GM18907 (cell line): Measurements from ENCODE around the gene SREBF2.

ENCODE experiments used
- ATAC-seq: cut with Tn5 transposase; IDR thresholded peaks from one replicate; pipeline ENCODE4 v1.9.1; 2021; ENCODE audit warnings: mild to moderate bottlenecking, moderate library complexity; ENCODE audit not compliant: unreplicated experiment

SREBF2 gene

DNA sequence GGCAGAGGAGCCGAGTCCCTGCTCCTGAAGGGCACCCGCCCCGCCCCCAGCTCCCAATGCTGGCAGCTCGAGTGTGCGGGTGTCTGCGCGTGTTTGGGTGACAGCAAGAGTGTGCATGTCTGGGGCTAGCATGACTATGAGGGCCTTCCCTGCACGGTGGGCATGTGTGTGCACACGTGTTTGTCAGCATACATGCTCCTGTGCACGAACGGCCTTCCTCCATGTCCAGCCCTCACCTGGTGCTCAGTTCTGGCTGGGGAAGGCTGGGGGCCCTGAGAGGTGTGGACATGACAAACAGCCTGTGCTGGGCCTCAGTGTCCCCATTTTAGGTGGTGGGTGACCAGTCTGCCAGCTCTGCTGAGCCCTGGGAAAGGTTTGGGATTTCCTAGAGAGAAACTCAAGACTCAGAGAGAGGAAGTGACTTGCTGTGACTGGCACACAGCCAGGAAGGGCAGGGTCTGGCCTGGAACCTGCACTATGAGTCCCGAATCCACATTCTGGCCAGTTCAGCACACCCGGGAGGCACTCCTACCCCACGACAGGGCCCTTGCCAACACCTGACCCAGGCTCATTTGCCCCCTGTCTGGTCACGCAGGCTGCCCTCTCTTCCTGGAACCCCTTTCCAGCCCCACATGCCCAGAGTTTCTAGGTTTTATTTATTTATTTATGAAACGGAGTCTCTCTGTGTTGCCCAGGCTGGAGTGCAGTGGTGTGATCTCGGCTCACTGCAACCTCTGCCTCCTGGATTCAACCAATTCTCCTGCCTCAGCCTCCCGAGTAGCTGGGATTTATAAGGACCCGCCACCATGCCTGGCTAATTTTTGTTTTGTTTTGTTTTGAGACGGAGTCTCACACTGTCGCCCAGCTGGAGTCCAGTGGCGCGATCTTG, 85.2 kb downstream of the SREBF2 start:
- no peak for ATAC-seq

DNA sequence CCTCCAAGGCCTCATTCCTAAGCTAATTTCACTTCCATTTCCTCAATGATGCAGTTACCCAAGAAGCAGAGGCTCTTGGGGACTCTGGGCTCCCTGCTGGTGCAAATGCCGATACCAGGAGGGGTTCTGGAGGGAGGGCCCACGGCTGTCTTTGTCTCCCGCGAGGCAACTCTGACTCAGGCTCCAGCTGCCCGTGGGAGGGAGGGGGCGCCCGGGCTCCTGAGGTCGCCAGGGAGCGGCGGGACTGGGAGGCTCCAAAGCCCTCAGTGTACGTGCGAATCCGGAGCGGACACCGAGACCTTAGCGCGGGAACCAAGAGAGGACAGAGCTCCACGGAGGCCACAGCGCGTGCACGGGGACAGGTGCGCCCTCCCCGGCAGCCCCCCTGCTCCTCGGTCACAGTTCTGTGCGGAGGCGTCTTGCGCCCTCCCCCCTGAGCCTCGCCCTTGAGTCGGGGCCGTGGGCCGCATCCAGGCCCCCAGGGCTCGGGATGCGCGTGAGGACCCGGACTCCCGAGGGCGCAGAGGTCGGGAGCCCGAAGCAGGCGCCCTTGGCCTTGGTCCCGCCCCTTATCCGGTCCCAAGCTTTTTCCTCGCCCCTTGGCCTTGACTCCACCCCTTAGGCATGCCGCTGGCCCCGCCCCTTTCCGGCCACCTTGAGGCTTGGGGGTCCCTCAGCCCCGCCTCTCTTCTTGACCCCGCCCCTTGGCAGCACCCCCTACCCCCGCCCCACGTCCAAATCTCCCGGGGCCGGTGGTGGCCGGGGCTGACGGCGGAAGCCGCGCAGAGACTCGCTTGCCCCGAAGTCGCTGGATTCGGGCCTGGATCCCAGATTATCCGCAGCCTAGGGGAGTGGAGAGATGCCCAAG, 86.7 kb downstream of the SREBF2 start:
- ATAC-seq = peak; percentile 56

DNA sequence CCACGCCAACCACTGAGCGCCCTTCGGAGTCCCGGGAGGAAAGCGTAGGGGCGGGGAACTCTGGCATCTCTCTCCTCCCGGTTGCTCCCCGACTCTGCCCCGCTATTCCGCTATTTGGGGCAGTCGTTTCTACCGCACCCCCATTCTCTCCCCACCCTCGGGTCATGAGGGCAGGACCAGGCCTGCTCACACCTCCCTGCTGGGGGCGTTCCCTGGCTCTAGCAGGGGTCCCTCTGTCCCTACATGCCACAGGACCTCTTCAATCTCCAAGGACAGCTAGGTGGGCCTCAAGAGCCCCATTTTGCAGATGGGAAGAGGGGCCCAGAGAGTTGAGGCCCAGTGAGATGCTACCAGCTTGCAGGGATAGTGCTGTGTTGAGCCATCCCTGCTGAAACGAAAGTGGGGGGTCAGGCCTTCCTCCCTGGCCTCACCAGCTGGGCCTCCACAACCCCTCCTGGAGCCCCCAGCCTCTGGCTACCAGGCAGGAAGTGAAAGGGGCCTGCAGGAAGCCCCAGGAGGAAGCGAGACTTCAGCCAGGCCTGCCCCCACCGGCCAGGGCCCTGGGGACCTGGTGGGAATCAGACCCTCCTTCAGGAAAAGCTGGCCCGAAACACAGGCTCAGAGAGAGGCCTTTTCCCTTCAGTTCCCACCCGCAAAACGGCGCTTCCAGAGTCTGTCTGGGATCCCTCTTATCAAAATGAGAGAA, 87.5 kb downstream of the SREBF2 start:
- peak; percentile 21 for ATAC-seq

DNA sequence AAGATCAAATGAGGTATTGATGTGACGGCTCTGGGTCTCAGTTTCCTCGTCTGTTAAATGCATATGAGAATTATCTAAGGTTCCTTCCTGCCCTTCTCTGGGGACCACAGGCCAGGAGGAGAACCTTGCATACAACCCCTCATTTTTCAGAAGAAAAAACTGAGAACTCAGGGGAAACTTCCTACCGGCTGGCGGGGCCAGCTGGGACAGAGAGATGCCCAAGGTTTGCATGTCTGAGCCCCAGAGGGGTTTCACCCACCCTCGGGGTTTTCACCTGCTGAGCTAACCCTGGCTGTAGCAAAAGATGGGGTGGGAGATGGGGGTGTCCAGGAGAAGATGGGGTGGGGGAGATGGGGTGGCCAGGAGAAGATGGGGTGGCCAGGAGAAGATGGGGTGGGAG, 89.4 kb downstream of the SREBF2 start:
- ATAC-seq = no peak

DNA sequence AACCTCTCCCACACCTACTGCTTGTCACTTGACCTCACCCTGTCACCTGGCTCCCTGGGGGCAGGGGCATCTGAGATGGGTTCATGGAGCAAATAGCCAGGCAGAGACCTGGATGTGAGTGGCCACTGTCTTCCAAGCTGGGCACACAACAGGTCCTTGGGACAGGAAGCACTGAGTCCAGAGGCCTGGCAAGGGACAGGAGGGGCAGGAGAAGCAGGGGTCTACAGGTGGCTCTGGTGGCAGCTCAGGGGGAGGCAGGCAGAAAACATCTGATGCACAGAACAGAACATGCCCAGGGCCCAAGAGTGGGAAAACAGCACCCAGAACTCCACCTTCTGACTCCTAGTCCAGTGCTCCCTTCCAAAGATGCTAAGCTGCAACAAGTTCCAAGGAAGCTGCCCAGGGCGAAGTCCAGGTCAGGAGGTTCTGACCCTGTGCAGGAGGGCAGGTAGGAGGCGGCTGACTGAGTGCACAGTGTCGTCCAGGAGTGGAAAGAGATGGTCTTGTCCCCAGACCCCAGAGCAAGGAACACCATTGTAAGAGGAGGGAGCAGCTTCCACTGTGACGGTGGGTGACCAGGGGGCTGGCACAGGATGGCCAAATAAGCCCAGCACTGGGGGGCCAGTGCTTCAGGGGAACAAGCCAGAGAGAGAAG, 90.2 kb downstream of the SREBF2 start:
- no peak for ATAC-seq

DNA sequence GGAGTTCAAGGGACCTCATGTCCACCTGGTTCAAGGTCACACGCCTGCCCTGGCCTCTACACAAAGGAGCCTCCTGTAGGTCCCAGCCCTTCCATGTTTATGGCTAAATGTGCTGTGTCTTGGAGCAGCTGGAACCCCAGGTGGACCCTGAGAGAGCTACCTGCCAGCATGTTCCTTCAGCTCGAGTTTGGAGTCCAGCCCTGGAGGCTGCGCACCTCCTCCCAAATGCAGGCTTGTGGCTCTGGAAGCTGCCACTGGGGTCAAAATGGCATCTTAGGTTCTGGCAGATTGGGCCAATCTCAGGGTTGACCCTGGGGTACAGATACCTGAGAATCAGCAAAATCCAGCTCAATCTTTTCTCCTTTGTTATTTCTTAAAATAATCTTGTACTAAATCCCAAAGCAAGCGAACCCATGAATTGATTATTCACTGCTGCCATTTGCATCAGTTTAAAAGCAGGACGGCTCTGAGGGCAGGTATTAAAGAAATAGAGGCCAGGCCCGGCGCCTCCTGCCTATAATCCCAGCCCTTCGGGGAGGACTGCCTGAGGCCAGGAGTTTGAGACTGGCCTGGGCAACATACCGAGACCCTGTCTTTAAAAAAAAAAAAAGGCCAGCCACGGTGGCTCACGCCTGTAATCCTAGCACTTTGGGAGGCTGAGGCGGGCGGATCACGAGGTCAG, 90.8 kb downstream of the SREBF2 start:
- ATAC-seq = no peak

DNA sequence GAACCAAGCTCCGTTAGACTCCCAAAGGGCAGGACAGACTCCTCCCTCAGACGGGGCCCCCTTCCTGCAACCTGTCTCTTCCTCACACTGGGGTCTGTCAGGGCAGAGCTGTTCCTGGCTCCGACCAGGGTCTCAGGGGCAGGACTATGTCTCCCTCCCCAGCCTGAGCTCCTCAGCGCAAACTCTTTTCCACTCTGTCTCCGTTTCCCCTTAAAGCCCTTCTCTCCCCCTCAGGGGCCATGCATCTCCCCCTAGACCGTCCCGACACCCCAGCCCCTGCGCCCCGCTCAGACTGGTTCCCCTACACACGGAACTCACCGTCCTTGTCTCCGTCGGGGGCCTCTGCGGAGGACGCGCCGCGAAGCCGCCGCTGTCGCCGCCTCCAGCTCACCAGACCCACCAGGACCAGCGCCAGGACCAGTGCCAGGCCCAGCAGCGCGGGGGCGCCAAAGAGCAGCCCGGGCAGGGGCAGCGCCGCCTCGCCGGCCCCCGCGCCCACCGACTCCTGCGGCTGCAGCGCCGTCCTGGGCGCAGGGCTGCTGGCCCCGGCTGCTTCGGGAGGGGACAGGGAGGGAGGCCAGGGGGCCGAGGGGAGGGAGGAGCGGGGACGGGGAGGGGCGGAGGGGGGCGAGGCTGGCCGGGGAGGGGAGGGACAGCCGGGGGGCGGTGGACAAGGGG, 93.0 kb downstream of the SREBF2 start:
- peak; percentile 36 for ATAC-seq

DNA sequence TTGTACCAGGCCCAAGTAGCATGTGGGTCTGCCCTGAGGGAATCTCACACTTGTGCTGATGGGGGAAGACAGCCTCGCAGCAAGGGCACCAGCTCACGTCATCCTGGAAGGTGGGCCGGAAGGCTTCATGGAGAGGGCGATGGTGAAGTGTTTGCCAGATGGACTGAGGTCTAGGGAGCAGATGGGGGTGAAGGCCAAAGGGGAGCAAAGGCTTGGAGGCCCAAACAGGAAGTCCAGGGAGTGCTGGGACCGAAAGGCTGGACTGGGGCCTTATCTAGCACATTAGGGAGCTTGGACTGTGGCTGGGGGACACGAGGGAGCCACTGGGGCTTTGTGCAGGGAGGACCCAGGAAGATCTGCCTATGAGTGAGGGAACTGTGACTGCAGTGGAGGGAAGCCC, 94.9 kb downstream of the SREBF2 start:
- ATAC-seq = no peak

DNA sequence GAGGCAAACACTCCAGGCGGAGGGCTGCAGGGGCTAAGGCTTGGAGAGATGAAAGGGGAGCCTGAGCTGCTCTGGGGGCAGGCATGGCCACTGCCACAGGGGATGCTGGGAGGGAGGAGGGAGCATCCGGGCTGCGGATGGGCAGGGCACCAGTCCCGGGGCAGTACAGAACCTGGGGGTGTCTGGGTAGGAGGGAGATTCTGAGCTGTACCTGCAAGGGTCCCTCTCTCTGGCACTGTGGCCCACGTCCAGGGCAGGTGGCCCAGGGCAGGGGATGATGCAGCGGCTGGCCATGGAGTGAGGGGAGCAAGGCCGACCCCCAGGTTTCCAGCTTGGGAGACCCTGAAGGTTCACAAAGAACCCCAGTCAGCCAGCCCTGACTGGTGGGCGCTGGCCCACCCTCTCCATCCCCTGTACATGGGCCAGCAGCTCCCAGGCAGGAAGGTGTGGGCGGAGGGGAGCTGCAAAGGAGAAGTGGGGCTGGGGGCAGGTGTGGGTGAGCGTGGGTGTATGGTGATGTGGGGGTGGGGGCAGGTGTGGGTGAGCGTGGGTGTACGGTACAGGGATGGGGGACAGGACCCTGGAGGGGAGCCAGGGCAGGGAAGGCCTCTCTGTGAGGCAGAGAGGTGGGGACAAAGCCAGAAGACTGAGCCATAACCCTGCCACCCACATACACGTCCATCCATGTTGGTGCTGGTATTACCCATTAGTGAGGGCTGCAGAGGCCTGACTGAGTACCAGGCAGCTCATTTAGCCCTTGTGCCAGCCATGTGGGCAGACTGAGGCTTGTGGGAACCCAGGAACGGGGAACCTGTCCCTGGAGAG, 95.9 kb downstream of the SREBF2 start:
- no peak for ATAC-seq

DNA sequence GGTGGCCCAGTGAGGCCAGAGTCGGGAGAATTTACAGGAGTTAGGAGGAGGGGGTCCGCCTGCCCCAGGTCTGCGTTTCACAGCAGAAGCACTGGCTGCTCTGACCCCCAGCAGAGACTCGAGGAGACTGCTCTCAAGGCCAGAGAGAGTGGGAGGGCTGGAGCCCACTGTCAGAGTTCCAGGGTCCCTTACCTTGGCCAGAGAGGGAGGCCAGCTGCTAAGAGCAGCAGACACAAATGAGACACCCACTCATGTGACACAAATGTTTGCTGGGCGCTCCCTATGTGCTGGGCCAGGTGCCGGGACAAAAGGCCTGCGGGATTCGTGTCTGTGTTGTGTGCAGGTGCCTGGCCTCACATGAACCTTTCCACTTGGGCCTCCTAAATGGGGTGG, 96.5 kb downstream of the SREBF2 start:
- ATAC-seq = no peak

DNA sequence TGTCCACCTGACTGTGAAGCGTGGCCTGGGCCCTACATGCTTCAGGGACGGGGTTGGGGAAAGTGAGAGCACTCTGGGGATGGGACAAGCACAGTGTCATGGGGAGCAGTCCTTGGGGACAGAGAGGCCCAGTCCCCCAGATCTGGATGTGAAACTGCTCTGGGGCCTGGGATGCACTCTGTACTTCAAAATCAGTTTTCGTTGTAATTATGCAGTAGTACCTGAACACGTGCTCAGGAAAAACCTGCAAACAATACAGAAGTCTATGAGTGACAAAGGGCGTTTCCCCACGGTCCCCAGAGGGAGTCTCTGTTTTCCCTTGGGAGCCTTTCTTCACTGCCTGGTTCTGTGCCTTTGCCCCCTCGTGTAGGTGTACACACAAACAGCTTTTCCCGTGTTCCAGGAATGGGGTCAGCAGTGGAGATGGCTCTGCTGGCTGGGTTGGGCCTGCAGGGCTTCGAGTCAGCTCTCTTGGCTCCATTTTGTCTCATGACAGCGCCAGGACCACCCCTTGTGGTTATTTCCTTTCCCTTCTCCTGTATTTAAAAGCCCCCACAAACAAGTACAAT, 98.9 kb downstream of the SREBF2 start:
- peak; percentile 28 for ATAC-seq

DNA sequence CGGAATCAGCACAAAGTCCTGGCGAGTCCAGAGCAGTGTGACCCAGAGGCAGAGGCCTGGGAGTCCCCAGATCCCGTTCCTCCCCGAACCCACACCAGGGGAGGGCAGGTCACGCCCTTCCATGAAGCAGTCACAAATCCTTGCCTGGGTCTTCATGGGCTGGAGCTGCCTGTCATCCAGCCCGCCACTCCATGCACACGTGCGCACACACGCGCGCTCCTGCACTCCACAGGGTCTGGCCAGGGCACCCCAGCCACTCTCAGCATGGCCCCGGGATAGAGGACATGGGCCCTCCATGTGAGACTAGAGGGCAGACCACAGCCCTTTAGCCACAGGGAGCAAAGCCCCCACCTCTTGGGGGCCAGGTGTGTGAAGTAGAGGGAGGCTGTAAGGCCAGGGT, 99.4 kb downstream of the SREBF2 start:
- ATAC-seq = no peak

DNA sequence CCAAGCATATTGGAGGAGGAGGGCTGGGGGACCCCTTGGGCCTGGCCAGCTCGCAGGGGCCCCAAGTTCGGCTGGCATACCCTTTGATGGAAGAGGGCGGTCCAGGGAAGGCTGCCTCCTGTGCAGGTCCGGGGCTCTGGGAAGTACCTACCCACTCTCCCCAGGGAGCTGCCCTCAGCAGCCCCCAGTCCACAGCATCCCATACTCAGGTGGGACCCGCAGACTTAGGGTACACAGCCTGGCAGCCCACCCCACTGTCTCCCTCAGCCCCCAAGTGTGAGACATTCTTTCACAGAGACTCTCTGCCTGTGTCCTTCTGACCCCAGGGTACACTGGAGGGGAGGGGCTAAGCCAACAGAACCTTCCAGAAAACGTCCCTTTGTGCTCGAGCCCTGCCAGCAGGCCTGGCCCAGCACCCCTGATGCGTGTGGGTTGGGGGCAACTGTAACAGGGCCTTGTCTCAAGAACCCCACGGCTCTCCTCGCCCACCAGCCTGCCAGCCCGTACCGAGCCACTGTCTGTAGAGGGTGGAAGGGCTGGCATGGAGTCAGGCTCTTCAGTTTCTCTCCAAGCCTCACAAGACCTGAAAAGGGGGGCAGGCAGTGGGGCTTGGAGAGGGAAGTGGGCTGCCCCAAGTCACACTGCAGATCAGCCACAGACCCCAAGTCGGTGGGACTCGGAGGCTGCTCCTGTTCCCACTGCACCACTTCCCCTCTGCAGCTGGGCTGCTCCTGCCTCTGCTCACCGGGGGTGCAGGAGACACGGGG, 100.7 kb downstream of the SREBF2 start:
- no peak for ATAC-seq

DNA sequence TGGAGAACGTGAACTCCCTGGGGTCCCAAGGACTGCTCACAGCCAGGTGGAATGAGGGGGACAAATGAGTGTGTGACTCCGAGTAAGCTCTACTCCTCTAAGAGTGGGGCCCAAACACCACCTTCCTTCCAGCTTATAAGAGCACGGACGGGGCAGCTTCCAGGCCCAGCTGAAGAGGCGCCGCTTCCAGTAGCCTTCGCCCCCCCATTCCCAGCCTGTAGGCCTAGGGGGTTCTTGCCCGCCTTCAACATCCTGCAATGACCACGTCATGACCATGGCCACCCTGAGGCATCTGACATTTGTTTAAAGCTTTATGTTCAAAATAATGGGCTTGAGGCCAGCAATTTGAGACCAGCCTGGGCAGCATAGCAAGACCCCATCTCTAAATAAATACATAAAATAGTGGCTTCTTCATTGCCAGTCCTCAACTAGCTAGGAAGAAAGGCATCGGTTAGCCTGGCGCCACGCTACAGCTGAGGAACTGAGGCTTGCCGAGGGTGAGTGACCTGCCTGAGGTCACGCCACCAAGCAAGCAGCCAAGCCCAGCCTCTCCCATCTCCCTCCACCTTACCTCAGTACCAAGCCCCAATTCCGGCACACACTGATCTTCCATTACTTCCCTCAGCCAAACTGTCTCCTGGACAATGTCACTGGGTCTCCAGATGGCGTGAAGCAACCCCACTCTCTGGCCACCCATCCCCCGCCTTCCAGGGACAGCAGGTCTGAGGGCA, 101.5 kb downstream of the SREBF2 start:
- no peak for ATAC-seq

DNA sequence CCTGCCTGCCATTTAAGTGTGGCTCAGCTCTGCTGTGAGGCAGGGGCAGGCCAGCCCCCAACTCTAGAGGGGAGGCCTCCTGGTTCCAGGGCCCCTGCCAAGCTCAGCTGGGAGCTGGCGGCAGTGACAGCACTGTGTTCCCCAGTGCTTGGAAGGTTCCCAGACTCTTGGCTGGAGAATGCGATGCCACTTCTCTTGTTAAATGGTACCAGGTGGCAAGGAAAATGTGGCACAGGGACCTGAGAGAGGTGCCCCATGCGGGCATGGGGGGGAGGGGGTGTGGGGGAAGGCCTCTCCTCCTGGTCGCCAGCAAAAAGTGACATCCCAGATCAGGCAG, 102.1 kb downstream of the SREBF2 start:
- no peak for ATAC-seq

DNA sequence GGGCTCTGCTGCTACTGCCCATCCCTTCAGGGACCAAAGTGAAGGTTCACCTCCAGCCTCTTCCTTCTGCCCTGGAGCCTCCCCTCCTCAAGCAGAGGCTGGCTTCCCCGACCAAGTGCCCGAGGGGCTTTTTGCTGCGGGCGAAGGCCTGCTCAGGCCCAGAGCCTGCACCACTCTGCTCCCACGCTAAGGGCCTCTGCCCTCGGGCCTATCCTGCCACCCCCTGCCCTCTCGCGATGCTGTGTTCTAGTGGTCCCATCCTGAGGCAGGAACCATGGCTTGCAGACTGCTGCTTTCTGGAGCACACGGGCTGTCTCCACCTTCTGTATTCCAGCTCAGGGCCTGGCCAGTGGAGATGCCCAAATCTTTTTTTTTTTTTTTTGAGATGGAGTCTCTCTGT, 102.6 kb downstream of the SREBF2 start:
- ATAC-seq = no peak

DNA sequence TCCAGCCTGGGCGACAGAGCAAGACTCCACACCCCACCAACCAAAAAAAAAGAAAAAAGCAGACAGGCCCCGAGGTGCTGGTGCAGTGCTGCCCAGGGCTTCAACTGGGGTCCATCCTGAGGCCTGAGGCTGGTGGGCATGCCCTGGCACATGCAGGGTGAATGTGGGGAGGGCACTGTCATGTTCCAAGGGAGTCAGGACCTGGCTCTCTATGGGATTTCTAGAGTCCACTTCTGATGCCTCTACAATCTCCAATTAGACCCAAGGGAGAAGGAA, 103.9 kb downstream of the SREBF2 start:
- no peak for ATAC-seq
